Measurements from ENCODE around the gene SRD5A1. TPM values are rescaled to one million over a fixed set of nuclear protein-coding genes. Genes with fewer than 3 reads are reported as not detected.

The SRD5A1 gene
- total RNA-seq, 1 experiment from 2014 or later = 29.9 TPM

- Histone ChIP-seq H3K27ac (ENCODE audit: insufficient read length, low read depth, low read length) (no peak overlapping the region), H3K4ac (ENCODE audit: low read depth, low read length) (no peak overlapping the region), H3K79me1 (ENCODE audit: insufficient read depth, low read depth, low read length, poor library complexity, severe bottlenecking) (no peaks in the 10 kb centered on the region), H3K18ac (ENCODE audit: insufficient read length, low read depth, low read length) (no peak overlapping the region), H4K20me1 (ENCODE audit: control insufficient read depth, insufficient read depth, insufficient read length) (no peaks in the 10 kb centered on the region), H2BK20ac (ENCODE audit: low read depth, low read length, poor library complexity, severe bottlenecking) (no peak overlapping the region), H2BK5ac (ENCODE audit: insufficient read length, low read length) (no peak overlapping the region), H3K56ac (ENCODE audit: insufficient read length, low read depth, low read length) (no peak overlapping the region), H4K5ac (ENCODE audit: insufficient read length, low read depth, low read length) (no peak overlapping the region), H3K79me2 (ENCODE audit: insufficient read depth, low read length) (no peaks in the 10 kb centered on the region), H3K23me2 (ENCODE audit: insufficient read length, low read depth, low read length, poor library complexity, severe bottlenecking) (no peaks in the 10 kb centered on the region), H3T11ph (ENCODE audit: low read length) (no peak overlapping the region), H2AFZ (ENCODE audit: low read length) (no peak overlapping the region), H3K9ac (ENCODE audit: extremely low read depth, insufficient read length, low read length) (no peak overlapping the region), H3K4me2 (ENCODE audit: insufficient read depth, insufficient read length, low read length) (no peak overlapping the region), H3K23ac (ENCODE audit: insufficient read length, low read depth, low read length) (no peak overlapping the region), H2BK12ac (ENCODE audit: insufficient read length, low read depth, low read length) (no peak overlapping the region), H3K9me3 (ENCODE audit: control insufficient read depth, low read depth, low read length) (no peaks in the 10 kb centered on the region), H3K4me1 (ENCODE audit: insufficient read depth, low read length) (no peaks in the 10 kb centered on the region), H3K14ac (ENCODE audit: insufficient read depth, low read length) (no peak overlapping the region), H4K8ac (replicated peaks; ENCODE audit: insufficient read length, low read depth, low read length) (no peak overlapping the region), H4K91ac (ENCODE audit: insufficient read length, low read depth, low read length) (no peak overlapping the region), H2AK5ac (ENCODE audit: insufficient read length, low read length) (no peak overlapping the region), H3K27me3 (ENCODE audit: insufficient read depth, low read length) (no peaks in the 10 kb centered on the region), H2BK15ac (ENCODE audit: low read depth, low read length) (no peak overlapping the region), H2BK120ac (ENCODE audit: low read depth, low read length, poor library complexity, severe bottlenecking) (no peak overlapping the region)
- no peak for TF ChIP-seq CTCF (conservative IDR thresholded peaks at IDR 0.05)
- Mint-ChIP-seq H3K9me3 (no peaks in the 10 kb centered on the region), H3K36me3 (ENCODE audit: insufficient read depth in 1 of 3, low read depth in 3 of 3) (no peaks in the 10 kb centered on the region), H3K4me3 (no peak overlapping the region), H3K27ac (no peak overlapping the region), H3K27me3 (ENCODE audit: low read depth) (peaks cover 23% of the 10 kb centered on the region), H3K4me1 (no peaks in the 10 kb centered on the region)
- DNase-seq = no peak
- no CpG with 5 or more reads among the region's 1 CpG for WGBS (ENCODE audit: extremely low coverage, insufficient read length, low lambda C conversion rate)
These were observed 59.7 kb downstream of the SRD5A1 start for GRCh38 chr5:6692906-6693305.

All from H9 (cell line).